K562 (cell line): ENCODE data around the gene TSKS. TPM values are rescaled to one million over a fixed set of nuclear protein-coding genes. Genes with fewer than 3 reads are reported as not detected.

Experiments used
- MAX ChIP-seq: sonication (generic); formaldehyde crosslinking; IDR thresholded peaks from 2 replicates; pipeline ENCODE4 v1.9.0; 2022; ENCODE audit warnings: mild to moderate bottlenecking, missing genetic modification reagents
- PATZ1 ChIP-seq: fragments of 250-450 bp; sonication (Bioruptor Pico); IDR thresholded peaks from 2 replicates; pipeline ENCODE4 v1.5.0; 2020; ENCODE audit warnings: mild to moderate bottlenecking, borderline replicate concordance
- PRDM10 ChIP-seq: fragments of 450-650 bp; IDR thresholded peaks from 2 replicates; pipeline ENCODE4 v1.6.1; 2018; ENCODE audit not compliant: partially characterized antibody
- SMARCA4 ChIP-seq: fragments of 450-650 bp; IDR thresholded peaks from 2 replicates; pipeline ENCODE4 v1.6.1; 2016
- STAG1 ChIP-seq: sonication (generic); formaldehyde crosslinking; IDR thresholded peaks from 2 replicates; pipeline ENCODE4 v1.5.0; 2020; ENCODE audit warnings: missing genetic modification reagents, borderline replicate concordance
- TCF15 ChIP-seq: fragments of 250-450 bp; sonication (Bioruptor Pico); IDR thresholded peaks from 2 replicates; pipeline ENCODE4 v1.8.0; 2022; ENCODE audit warnings: moderate library complexity, mild to moderate bottlenecking, inconsistent platforms
- XRCC3 ChIP-seq: fragments of 450-650 bp; IDR thresholded peaks from 2 replicates; pipeline ENCODE4 v1.6.1; 2017; ENCODE audit warnings: mild to moderate bottlenecking, moderate library complexity
- ZNF318 ChIP-seq, 2 experiments: fragments of 450-650 bp; IDR thresholded peaks; 2 replicates each; pipeline ENCODE4 v1.6.1; 2016; ENCODE audit warnings: mild to moderate bottlenecking in 2 of 2, borderline replicate concordance in 1 of 2, low read depth in 1 of 2, moderate library complexity in 1 of 2
- polyA plus RNA-seq, 8 experiments: library from polyadenylated mRNA; depleted of rRNA in 4 of 8; stranded (reverse) in 5 of 8; unstranded in 3 of 8; fragments of >200 nt; fragmentation: Nextera tagmentation in 2 of 8; fragmentation: Illumina TruSeq in 1 of 8; extraction: Ambion mirVana in 2 of 8; extraction: Trizol in 1 of 8; gene quantifications; 2 replicates each; pipeline versions ENCODE4 v1.2.1 to v1.2.3, GENCODE V29; 2011 to 2014; ENCODE audit warnings: inconsistent platforms in 1 of 8, missing spikeins in 1 of 8
- total RNA-seq, 7 experiments: library from RNA; depleted of rRNA in 6 of 7; stranded (reverse); fragments of >200 nt in 6 of 7; fragmentation: Illumina TruSeq in 2 of 7; extraction: Trizol in 2 of 7; gene quantifications; 2 replicates each; pipeline versions ENCODE4 v1.2.1 to v1.2.3, GENCODE V29; 2011 to 2021; ENCODE audit warnings: low replicate concordance in 1 of 7

Gene TSKS
- total and polyA plus RNA-seq, 9 of the 15 experiments (the other 6 are each of a cell fraction or from before 2014, with no cell fraction given): 0.14 to 4.5 (median 0.80) TPM

- peak; percentile 40 for TF ChIP-seq PRDM10
- no peak for TF ChIP-seq XRCC3
- TF ChIP-seq TCF15: no peak
- peak; percentile 67 for TF ChIP-seq MAX (CRISPR knock-in tag)
- no peak for TF ChIP-seq PATZ1 (CRISPR knock-in tag)
- no peak for TF ChIP-seq ZNF318 (IDR thresholded peaks at IDR 0.05; ENCODE audit: borderline replicate concordance in 1 of 2, low read depth in 1 of 2)
- no peak for TF ChIP-seq STAG1 (CRISPR knock-in tag)
- TF ChIP-seq SMARCA4: peak; percentile 80
Measured at GRCh38 chr19:49775742-49776370, 12.8 kb upstream of the TSKS start (continued).
